Ovary (tissue), 9 donors: ENCODE data around the gene PLEKHN1. TPM values are rescaled to one million over a fixed set of nuclear protein-coding genes. Genes with fewer than 3 reads are reported as not detected.

Experiments
- DNase-seq, 5 donors: peaks; one replicate each; pipeline ENCODE4 v3.0.0-alpha.2; 2019 to 2020
- H3K27ac ChIP-seq, 2 donors: fragments of 200-600 bp; one replicate each; pipeline versions ENCODE4 v1.5.1 to v1.8.0; 2019 to 2022
- H3K27me3 ChIP-seq: fragments of 200-600 bp; one replicate; pipeline ENCODE4 v1.8.0; 2022
- H3K36me3 ChIP-seq: fragments of 200-600 bp; sonication (generic); one replicate; pipeline ENCODE4 v1.5.1; 2019
- H3K4me1 ChIP-seq: one replicate; pipeline ENCODE4 v1.8.1; 2013; ENCODE audit warnings: mild to moderate bottlenecking, moderate library complexity; ENCODE audit not compliant: insufficient read depth
- H3K4me3 ChIP-seq: fragments of 200-600 bp; sonication (generic); one replicate; pipeline ENCODE4 v1.5.1; 2017
- H3K9me3 ChIP-seq, 2 donors: fragments of 200-600 bp in 1 of 2; sonication (generic) in 1 of 2; one replicate each; pipeline versions ENCODE4 v1.5.1 to v1.8.1; 2013 to 2019; ENCODE audit warnings: mild to moderate bottlenecking in 1 of 2, moderate library complexity in 1 of 2
- EP300 ChIP-seq: sonication (generic); formaldehyde crosslinking; IDR thresholded peaks from one replicate; pipeline ENCODE4 v1.6.1; 2017; ENCODE audit warnings: antibody characterized with exemption
- POLR2A ChIP-seq: fragments of 450-650 bp; IDR thresholded peaks from one replicate; pipeline ENCODE4 v1.6.1; 2017; ENCODE audit warnings: antibody characterized with exemption, mild to moderate bottlenecking, moderate library complexity
- WGBS, 3 donors: extraction: QIAGEN DNeasy Blood & Tissue Kit in 1 of 3; methylation state at CpG; one replicate each; pipeline versions ENCODE4 v1.1.5 to v1.1.7; 2013 to 2017; 5-methylcytosine and 5-hydroxymethylcytosine counted together
- intact Hi-C, 4 donors: fragments of 100-400 bp; cut with DNase I; formaldehyde crosslinking; loops; one replicate each; pipeline versions ENCODE4 v1.11.0 to v1.15.1; 2022 to 2023
- polyA plus RNA-seq, 2 donors: library from polyadenylated mRNA; stranded (reverse); fragments of 200-250 nt in 1 of 2; fragments of 350-450 nt in 1 of 2; fragmentation: Illumina TruSeq in 1 of 2; extraction: RNeasy Lipid Tissue Mini Kit (QIAGEN cat#74804) in 1 of 2; gene quantifications; one replicate each; pipeline ENCODE4 v1.2.3, GENCODE V29; 2013 to 2014
- total RNA-seq, 7 donors: library from RNA; depleted of rRNA in 2 of 7; stranded (reverse); fragments of >200 nt in 2 of 7; fragmentation: NEBNext Ultra II Directional in 3 of 7; extraction: Animal tissue kit (Norgen Biotek cat#: 25700) in 3 of 7; gene quantifications; one replicate each; pipeline versions ENCODE4 v1.1.0 to v1.2.4, GENCODE V29; 2016 to 2023
- TF ChIP-seq, protein P1 (sequence below), 3 donors: fragments of 450-650 bp in 2 of 3; fragments of 200-600 bp in 1 of 3; IDR thresholded peaks; one replicate each; pipeline versions ENCODE4 v1.5.1 to v1.8.0; 2016 to 2022; ENCODE audit warnings: antibody characterized with exemption in 3 of 3, mild to moderate bottlenecking in 1 of 3
- donor health status: DM: no; HTN: no; CAD: no; lungs with moderate emphysema.
- donor health status: DM: no; HTN: no; CAD: no.
- donor health status: Bipolar disorder and iron deficiency.
- donor health status: DM: yes; HTN: yes; CAD: no.
- donor health status: DM: no; HTN: no; CAD: no.
- donor health status: DM: yes; HTN: yes; CAD: no.

Gene PLEKHN1
- total and polyA plus RNA-seq, 9 donors, result 0.10 to 0.34 (median 0.16) TPM; not detected in 3

DNA sequence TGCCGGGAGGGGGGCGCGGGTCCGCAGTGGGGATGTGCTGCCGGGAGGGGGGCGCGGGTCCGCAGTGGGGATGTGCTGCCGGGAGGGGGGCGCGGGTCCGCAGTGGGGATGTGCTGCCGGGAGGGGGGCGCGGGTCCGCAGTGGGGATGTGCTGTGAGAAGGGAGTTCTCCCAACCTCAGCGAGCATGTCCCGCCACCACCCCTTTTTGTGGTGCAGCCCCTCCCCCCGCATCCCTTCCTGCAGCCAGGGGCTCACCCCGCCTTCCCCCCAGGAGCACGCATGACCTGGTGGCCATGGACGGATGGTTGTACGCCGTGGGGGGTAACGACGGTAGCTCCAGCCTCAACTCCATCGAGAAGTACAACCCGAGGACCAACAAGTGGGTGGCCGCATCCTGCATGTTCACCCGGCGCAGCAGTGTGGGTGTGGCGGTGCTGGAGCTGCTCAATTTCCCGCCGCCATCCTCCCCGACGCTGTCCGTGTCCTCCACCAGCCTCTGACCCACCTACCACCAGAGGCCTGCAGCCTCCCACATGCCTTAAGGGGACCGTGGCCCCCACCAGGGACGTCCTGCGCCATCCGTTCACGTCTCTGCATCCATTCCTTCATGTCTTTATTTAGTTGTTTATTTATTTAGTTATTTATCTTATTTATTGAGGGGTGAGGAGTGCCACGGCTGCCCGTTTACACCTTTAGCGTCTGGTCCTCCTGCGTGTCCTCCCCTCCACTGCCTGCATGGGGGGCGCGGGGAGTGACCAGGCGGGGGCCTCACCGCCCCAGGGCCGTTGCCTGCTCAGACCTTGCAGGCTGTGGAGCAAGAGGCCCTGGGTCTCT is 1.4 kb upstream of the PLEKHN1 start:
- 85 to 90% (median 88%) methylated on average over 40 to 42 of the region's 51 CpGs for WGBS, 3 donors
- Histone ChIP-seq H3K36me3 (no peaks in the 10 kb centered on the region), H3K27ac (no peak overlapping the region), H3K27me3 (no peaks in the 10 kb centered on the region), H3K4me3 (no peak overlapping the region), H3K9me3 (no peaks in the 10 kb centered on the region), H3K4me1 (no peaks in the 10 kb centered on the region)
- intact Hi-C loops, result no loop called here
- no peak for TF ChIP-seq POLR2A
- TF ChIP-seq, protein P1, sequence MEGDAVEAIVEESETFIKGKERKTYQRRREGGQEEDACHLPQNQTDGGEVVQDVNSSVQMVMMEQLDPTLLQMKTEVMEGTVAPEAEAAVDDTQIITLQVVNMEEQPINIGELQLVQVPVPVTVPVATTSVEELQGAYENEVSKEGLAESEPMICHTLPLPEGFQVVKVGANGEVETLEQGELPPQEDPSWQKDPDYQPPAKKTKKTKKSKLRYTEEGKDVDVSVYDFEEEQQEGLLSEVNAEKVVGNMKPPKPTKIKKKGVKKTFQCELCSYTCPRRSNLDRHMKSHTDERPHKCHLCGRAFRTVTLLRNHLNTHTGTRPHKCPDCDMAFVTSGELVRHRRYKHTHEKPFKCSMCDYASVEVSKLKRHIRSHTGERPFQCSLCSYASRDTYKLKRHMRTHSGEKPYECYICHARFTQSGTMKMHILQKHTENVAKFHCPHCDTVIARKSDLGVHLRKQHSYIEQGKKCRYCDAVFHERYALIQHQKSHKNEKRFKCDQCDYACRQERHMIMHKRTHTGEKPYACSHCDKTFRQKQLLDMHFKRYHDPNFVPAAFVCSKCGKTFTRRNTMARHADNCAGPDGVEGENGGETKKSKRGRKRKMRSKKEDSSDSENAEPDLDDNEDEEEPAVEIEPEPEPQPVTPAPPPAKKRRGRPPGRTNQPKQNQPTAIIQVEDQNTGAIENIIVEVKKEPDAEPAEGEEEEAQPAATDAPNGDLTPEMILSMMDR (IDR thresholded peaks at IDR 0.05), result no peak
- TF ChIP-seq EP300, result no peak
- DNase-seq, result no peak

DNA sequence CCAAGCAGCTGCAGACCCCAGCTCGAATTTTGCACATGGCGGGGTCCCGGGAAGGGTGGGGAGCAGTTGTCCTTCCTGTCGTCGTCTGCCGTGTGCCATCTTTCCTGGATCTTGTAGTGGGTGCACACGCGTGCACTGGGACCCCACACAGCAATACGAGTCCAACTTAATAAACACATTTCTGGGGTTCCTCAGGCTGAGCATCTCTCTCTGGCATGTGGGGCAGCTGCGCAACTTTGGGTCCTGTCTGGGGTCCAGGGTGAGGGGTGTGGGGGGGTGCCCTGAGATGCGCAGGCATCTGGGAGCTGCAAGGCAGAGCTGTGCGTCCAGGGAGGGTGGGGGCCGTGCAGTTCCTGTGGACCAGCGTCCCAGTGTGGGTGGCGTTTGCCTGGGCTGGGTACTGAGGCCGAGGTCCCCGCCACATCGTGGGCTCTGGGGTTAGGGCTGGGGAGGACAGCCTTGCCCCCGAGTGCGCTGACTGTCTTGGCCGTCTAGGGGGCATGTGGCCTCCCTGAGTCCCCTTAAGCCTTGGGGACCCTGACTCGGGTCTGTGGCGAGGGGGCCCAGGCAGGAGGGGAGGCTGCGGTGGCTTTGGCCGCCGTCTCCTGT is 652 bp upstream of the PLEKHN1 start:
- Histone ChIP-seq H3K9me3 (no peaks in the 10 kb centered on the region), H3K27me3 (no peaks in the 10 kb centered on the region), H3K36me3 (no peaks in the 10 kb centered on the region), H3K4me3 (no peak overlapping the region), H3K4me1 (no peaks in the 10 kb centered on the region), H3K27ac (no peak overlapping the region)
- no peak for DNase-seq
- intact Hi-C loops, result no loop called here
- no peak for TF ChIP-seq EP300
- no peak for TF ChIP-seq POLR2A
- TF ChIP-seq, protein P1 (IDR thresholded peaks at IDR 0.05), result no peak
- WGBS, 3 donors, result 74 to 86% (median 81%) methylated on average over 26 of the region's 26 CpGs

DNA sequence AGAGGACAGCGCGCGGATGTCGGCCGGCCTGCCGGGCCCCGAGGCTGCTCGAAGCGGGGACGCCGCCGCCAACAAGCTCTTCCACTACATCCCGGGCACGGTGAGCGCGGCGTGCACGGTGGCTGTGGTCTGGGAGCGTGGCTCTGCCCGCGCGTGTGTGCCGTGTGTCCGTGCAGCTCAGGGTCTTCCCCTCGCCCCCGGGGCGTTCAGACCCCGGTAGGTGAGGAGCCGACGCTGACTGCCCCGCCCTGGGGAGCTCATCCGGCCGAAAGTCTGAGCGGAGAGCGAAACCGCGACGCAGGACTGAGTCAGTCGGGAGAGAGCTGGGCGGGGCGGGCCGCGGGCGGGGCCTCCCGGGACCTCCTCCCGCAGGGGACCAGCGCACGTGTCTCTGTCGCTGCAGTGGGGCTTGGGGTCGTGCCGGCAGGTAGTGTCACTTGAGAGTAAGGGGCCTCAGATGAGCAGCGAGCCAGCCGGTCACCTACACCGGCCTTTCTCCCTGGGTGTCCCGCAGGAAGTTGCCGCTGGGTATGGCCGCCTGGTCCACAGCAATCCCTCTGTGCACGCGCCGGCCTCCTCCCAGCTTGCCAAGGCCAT is 520 bp downstream of the PLEKHN1 start:
- no peaks in the 10 kb centered on the region for H3K36me3 ChIP-seq
- DNase-seq, result peak in 3 of 5 donors; percentile 53 to 65 (median 63)
- TF ChIP-seq POLR2A (no peak), EP300 (no peak)
- TF ChIP-seq, protein P1 (IDR thresholded peaks at IDR 0.05), result no peak
- H3K27me3 ChIP-seq, result no peaks in the 10 kb centered on the region
- H3K27ac ChIP-seq, result no peak overlapping the region
- 1% methylated on average over 52 to 60 of the region's 60 CpGs for WGBS, 3 donors
- H3K4me1 ChIP-seq, result no peaks in the 10 kb centered on the region
- H3K4me3 ChIP-seq, result peak overlapping the region; percentile 41
- intact Hi-C loops, result no loop called here
- no peaks in the 10 kb centered on the region for H3K9me3 ChIP-seq

DNA sequence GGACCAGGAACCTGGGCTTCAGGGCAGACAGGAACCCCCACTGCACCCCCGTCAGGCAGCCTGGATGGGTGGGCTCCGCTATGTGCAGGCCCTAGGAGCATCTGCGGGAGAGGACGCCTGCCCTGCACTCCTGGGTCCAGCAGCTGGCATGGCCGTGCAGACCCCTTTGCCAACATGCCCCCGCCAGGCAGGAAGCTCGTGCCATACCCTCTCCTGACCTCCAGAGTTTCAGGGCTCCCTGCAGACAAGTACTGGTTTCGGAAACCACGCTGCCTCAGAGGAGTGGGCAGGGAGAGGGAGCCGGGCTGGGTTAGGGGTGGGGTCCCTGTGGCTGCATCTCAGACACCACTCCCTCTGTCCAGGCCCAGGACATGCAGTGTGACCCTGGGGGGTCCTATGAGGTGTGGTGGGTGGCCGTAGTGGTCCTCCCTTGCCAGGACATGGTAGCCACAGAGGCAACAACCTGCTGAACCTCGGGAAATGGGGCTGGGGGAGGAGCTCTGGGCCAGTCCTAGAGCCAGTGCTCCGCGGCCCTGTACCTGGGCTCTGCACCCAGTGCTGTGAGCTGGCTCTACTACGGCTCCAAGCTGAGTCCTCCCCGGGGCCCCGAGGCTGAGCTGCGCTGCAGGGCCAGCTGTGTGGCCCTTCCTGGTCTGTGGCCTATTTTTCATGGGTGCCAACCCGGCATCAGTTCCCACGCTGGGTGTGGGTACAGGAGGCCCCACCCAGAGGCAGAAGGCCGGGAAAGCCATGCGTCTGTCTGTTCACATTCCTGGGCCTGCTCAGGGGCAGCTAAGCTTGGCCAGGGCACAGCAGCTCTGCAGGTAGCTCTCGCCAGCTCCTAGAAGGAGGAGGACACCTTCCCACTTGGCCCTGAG is 1.4 kb downstream of the PLEKHN1 start:
- H3K27me3 ChIP-seq, result no peaks in the 10 kb centered on the region
- H3K4me1 ChIP-seq, result no peaks in the 10 kb centered on the region
- H3K36me3 ChIP-seq, result no peaks in the 10 kb centered on the region
- WGBS, 3 donors, result 61 to 71% (median 64%) methylated on average over 23 of the region's 23 CpGs
- TF ChIP-seq EP300, result no peak
- TF ChIP-seq POLR2A, result no peak
- TF ChIP-seq, protein P1 (IDR thresholded peaks at IDR 0.05), result no peak
- no peaks in the 10 kb centered on the region for H3K9me3 ChIP-seq
- no peak overlapping the region for H3K4me3 ChIP-seq
- DNase-seq, result no peak
- intact Hi-C loops, result no loop called here
- no peak overlapping the region for H3K27ac ChIP-seq
